HepG2 (cell line): ENCODE results near the gene VAMP2. TPM values are rescaled to one million over a fixed set of nuclear protein-coding genes. Genes with fewer than 3 reads are reported as not detected.
A peak's percentile ranks its signal among the peaks of the same experiment; 100 is the strongest.

Source experiments
- BCL6 ChIP-seq: IDR thresholded peaks from 2 replicates; pipeline ENCODE4 v1.6.1; 2016; ENCODE audit warnings: missing genetic modification reagents, missing compliant biosample characterization
- ESRRA ChIP-seq: sonication (generic); formaldehyde crosslinking; IDR thresholded peaks from 2 replicates; pipeline ENCODE4 v1.5.1; 2020; ENCODE audit warnings: mild to moderate bottlenecking, low read depth, missing genetic modification reagents
- HHEX ChIP-seq: IDR thresholded peaks from 2 replicates; pipeline ENCODE4 v1.6.1; 2016; ENCODE audit warnings: control low read depth
- HOMEZ ChIP-seq: IDR thresholded peaks from 2 replicates; pipeline ENCODE4 v1.6.1; 2016; ENCODE audit warnings: low read depth
- IRX3 ChIP-seq: sonication (generic); formaldehyde crosslinking; IDR thresholded peaks from 2 replicates; pipeline ENCODE4 v1.8.1; 2023; ENCODE audit warnings: mild to moderate bottlenecking, low read depth, missing genetic modification reagents, borderline replicate concordance
- KDM5A ChIP-seq: fragments of 200-600 bp; sonication (generic); IDR thresholded peaks from 2 replicates; pipeline ENCODE4 v1.7.0; 2018; ENCODE audit warnings: antibody characterized with exemption, mild to moderate bottlenecking, low read length, borderline replicate concordance
- MXI1 ChIP-seq: IDR thresholded peaks from 3 replicates; pipeline ENCODE4 v1.6.1; 2012; ENCODE audit warnings: low read depth, low read length, inconsistent platforms, borderline replicate concordance
- NR0B2 ChIP-seq: sonication (generic); formaldehyde crosslinking; IDR thresholded peaks from 2 replicates; pipeline ENCODE4 v1.4.0; 2020; ENCODE audit warnings: mild to moderate bottlenecking, missing genetic modification reagents
- RARG ChIP-seq: sonication (generic); formaldehyde crosslinking; IDR thresholded peaks from 2 replicates; pipeline ENCODE4 v1.4.0; 2020; ENCODE audit warnings: low read depth, mild to moderate bottlenecking, missing genetic modification reagents
- SYNCRIP ChIP-seq: fragments of 200-400 bp; formaldehyde crosslinking; IDR thresholded peaks from 2 replicates; pipeline ENCODE4 v1.6.1; 2018; ENCODE audit warnings: mild to moderate bottlenecking, low read depth, low read length; ENCODE audit not compliant: insufficient read depth
- TGIF2 ChIP-seq: IDR thresholded peaks from 2 replicates; pipeline ENCODE4 v1.6.1; 2016; ENCODE audit warnings: control low read depth, missing compliant biosample characterization
- YY1 ChIP-seq: IDR thresholded peaks from 2 replicates; pipeline ENCODE4 v1.6.1; 2011; ENCODE audit warnings: low read length, low read depth, moderate library complexity, mild to moderate bottlenecking; ENCODE audit not compliant: insufficient read depth, insufficient replicate concordance
- ZBTB3 ChIP-seq: sonication (generic); formaldehyde crosslinking; IDR thresholded peaks from 2 replicates; pipeline ENCODE4 v1.4.0; 2020; ENCODE audit warnings: low read depth, mild to moderate bottlenecking, moderate library complexity, missing genetic modification reagents, borderline replicate concordance
- ZNF124 ChIP-seq: sonication (generic); formaldehyde crosslinking; IDR thresholded peaks from 2 replicates; pipeline ENCODE4 v1.4.0; 2020; ENCODE audit warnings: missing genetic modification reagents
- ZNF235 ChIP-seq: sonication (generic); formaldehyde crosslinking; IDR thresholded peaks from 2 replicates; pipeline ENCODE4 v1.8.1; 2023; ENCODE audit warnings: mild to moderate bottlenecking, missing genetic modification reagents, borderline replicate concordance
- ZNF331 ChIP-seq: sonication (generic); formaldehyde crosslinking; IDR thresholded peaks from 2 replicates; pipeline ENCODE4 v1.4.0; 2020; ENCODE audit warnings: missing genetic modification reagents
- ZNF557 ChIP-seq: sonication (generic); formaldehyde crosslinking; IDR thresholded peaks from 2 replicates; pipeline ENCODE4 v1.4.0; 2020; ENCODE audit warnings: missing genetic modification reagents
- ZNF746 ChIP-seq: sonication (generic); formaldehyde crosslinking; IDR thresholded peaks from 2 replicates; pipeline ENCODE4 v1.8.0; 2022; ENCODE audit warnings: mild to moderate bottlenecking, missing genetic modification reagents
- ZNF772 ChIP-seq: sonication (generic); formaldehyde crosslinking; IDR thresholded peaks from 2 replicates; pipeline ENCODE4 v1.5.0; 2020; ENCODE audit warnings: mild to moderate bottlenecking, missing genetic modification reagents
- polyA plus RNA-seq, 8 experiments: library from polyadenylated mRNA; depleted of rRNA in 3 of 8; stranded (reverse) in 7 of 8; unstranded in 1 of 8; fragments of >200 nt; fragmentation: Illumina TruSeq in 4 of 8; extraction: Trizol in 4 of 8; gene quantifications; 2 replicates each; pipeline versions ENCODE4 v1.2.1 to v1.2.3, GENCODE V29; 2011 to 2016; ENCODE audit warnings: low read depth in 4 of 8, missing spikeins in 1 of 8, mixed read lengths in 1 of 8; ENCODE audit not compliant: insufficient read depth in 1 of 8
- total RNA-seq, 5 experiments: library from RNA; depleted of rRNA; stranded (reverse); fragments of >200 nt; fragmentation: Illumina TruSeq; extraction: Trizol; gene quantifications; 2 replicates each; pipeline ENCODE4 v1.2.3, GENCODE V29; 2016; ENCODE audit warnings: low read depth in 1 of 5
- TF ChIP-seq, protein P1 (sequence below): sonication (generic); formaldehyde crosslinking; IDR thresholded peaks from 2 replicates; pipeline ENCODE4 v1.5.0; 2020; ENCODE audit warnings: mild to moderate bottlenecking, missing genetic modification reagents
- TF ChIP-seq, protein P2 (sequence below): IDR thresholded peaks from 2 replicates; pipeline ENCODE4 v1.6.1; 2016; ENCODE audit warnings: missing compliant biosample characterization, missing genetic modification reagents, borderline replicate concordance
- TF ChIP-seq, protein P3 (sequence below): sonication (generic); formaldehyde crosslinking; IDR thresholded peaks from 2 replicates; pipeline ENCODE4 v1.4.0; 2020; ENCODE audit warnings: missing genetic modification reagents

VAMP2 gene
- total and polyA plus RNA-seq, 2 of the 13 experiments (the other 11 are each of a cell fraction or from before 2014, with no cell fraction given) = 3.9 to 17.2 TPM

- no peak for TF ChIP-seq IRX3 (CRISPR knock-in tag)
- TF ChIP-seq ZNF557 (CRISPR knock-in tag) = no peak
- no peak for TF ChIP-seq ZNF235 (CRISPR knock-in tag)
- TF ChIP-seq ZBTB3 = no peak
- no peak for TF ChIP-seq HOMEZ (CRISPR knock-in tag)
- peak; percentile 45; the same call in 1 of the 2 replicates for TF ChIP-seq BCL6
- peak; percentile 55; the same call in 1 of the 2 replicates for TF ChIP-seq ZNF746 (CRISPR knock-in tag)
- TF ChIP-seq ZNF331 (CRISPR knock-in tag) = 0 out of 2 replicates have a peak, but pooled peaks have one; percentile 20
- peak; percentile 68; the same call in 1 of the 3 replicates for TF ChIP-seq MXI1
- TF ChIP-seq YY1 = no peak
- no peak for TF ChIP-seq RARG
- TF ChIP-seq, protein P1, sequence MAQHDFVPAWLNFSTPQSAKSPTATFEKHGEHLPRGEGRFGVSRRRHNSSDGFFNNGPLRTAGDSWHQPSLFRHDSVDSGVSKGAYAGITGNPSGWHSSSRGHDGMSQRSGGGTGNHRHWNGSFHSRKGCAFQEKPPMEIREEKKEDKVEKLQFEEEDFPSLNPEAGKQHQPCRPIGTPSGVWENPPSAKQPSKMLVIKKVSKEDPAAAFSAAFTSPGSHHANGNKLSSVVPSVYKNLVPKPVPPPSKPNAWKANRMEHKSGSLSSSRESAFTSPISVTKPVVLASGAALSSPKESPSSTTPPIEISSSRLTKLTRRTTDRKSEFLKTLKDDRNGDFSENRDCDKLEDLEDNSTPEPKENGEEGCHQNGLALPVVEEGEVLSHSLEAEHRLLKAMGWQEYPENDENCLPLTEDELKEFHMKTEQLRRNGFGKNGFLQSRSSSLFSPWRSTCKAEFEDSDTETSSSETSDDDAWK = no peak
- no peak for TF ChIP-seq ZNF124 (CRISPR knock-in tag)
- TF ChIP-seq ESRRA (CRISPR knock-in tag) = no peak
- TF ChIP-seq TGIF2 (CRISPR knock-in tag) = no peak
- no peak for TF ChIP-seq KDM5A
- TF ChIP-seq, protein P2, sequence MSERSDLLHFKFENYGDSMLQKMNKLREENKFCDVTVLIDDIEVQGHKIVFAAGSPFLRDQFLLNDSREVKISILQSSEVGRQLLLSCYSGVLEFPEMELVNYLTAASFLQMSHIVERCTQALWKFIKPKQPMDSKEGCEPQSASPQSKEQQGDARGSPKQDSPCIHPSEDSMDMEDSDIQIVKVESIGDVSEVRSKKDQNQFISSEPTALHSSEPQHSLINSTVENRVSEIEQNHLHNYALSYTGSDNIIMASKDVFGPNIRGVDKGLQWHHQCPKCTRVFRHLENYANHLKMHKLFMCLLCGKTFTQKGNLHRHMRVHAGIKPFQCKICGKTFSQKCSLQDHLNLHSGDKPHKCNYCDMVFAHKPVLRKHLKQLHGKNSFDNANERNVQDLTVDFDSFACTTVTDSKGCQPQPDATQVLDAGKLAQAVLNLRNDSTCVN (CRISPR knock-in tag) = no peak
- TF ChIP-seq NR0B2 (CRISPR knock-in tag) = no peak
- TF ChIP-seq, protein P3, sequence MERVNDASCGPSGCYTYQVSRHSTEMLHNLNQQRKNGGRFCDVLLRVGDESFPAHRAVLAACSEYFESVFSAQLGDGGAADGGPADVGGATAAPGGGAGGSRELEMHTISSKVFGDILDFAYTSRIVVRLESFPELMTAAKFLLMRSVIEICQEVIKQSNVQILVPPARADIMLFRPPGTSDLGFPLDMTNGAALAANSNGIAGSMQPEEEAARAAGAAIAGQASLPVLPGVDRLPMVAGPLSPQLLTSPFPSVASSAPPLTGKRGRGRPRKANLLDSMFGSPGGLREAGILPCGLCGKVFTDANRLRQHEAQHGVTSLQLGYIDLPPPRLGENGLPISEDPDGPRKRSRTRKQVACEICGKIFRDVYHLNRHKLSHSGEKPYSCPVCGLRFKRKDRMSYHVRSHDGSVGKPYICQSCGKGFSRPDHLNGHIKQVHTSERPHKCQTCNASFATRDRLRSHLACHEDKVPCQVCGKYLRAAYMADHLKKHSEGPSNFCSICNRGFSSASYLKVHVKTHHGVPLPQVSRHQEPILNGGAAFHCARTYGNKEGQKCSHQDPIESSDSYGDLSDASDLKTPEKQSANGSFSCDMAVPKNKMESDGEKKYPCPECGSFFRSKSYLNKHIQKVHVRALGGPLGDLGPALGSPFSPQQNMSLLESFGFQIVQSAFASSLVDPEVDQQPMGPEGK (CRISPR knock-in tag) = peak; percentile 94
- TF ChIP-seq SYNCRIP = no peak
- 0 out of 2 replicates have a peak, but pooled peaks have one; percentile 2 for TF ChIP-seq HHEX (CRISPR knock-in tag)
- no peak for TF ChIP-seq ZNF772 (CRISPR knock-in tag)
Measured at GRCh38 chr17:8153525-8153956, 9.2 kb downstream of the VAMP2 start (continued).
